Uterus (tissue), 2 donors: ENCODE data around the gene SESTD1.

Source experiments
- CTCF ChIP-seq, 4 experiments: fragments of 200-600 bp in 2 of 4; fragments of 450-650 bp in 2 of 4; sonication (generic) in 2 of 4; IDR thresholded peaks; one replicate each; pipeline ENCODE4 v1.5.1; 2016 to 2019; ENCODE audit warnings: antibody characterized with exemption in 4 of 4, mild to moderate bottlenecking in 2 of 4, moderate library complexity in 1 of 4
- POLR2A ChIP-seq, 2 donors: fragments of 450-650 bp; IDR thresholded peaks; one replicate each; pipeline ENCODE4 v1.6.1; 2016; ENCODE audit warnings: antibody characterized with exemption in 2 of 2, mild to moderate bottlenecking in 1 of 2, moderate library complexity in 1 of 2

DNA sequence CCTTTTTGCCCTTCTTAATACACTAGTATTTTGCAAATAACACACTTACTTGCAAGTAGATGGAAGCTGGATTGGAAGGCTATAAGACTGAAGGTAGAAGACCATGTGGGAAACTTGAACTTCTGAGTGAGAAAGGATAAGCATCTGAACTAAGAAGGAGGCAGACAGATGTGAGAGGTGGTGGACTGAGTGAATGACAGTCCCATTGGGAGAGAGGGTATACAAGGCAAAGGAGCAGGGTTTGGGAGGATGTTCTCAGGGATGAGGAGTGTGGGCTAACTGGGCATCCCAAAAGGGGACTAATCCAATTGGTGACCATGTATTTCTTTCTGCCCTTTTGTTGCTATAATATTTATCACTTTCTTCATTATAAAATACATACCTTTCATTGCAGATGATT lies 20.4 kb upstream of the SESTD1 start:
- no peak for TF ChIP-seq CTCF (IDR thresholded peaks at IDR 0.05)
- no peak for TF ChIP-seq POLR2A (IDR thresholded peaks at IDR 0.05)
